GM23248 (cell line): ENCODE measurements around the gene RPN1.

Source experiments
- EZH2 ChIP-seq: fragments of 200-600 bp; sonication (generic); IDR thresholded peaks from 2 replicates; pipeline ENCODE4 v1.6.1; 2018; ENCODE audit warnings: antibody characterized with exemption, mild to moderate bottlenecking; ENCODE audit not compliant: insufficient read depth, poor library complexity, severe bottlenecking
- EZH2phosphoT487 ChIP-seq: fragments of 200-600 bp; sonication (generic); IDR thresholded peaks from 2 replicates; pipeline ENCODE4 v1.6.1; 2018; ENCODE audit warnings: antibody characterized with exemption, moderate library complexity, mild to moderate bottlenecking, low read depth; ENCODE audit not compliant: insufficient read depth

- TF ChIP-seq EZH2 (no peak), EZH2phosphoT487 (no peak)
Observed at GRCh38 chr3:128683957-128684356, 33.3 kb upstream of the RPN1 start.
